H9 (cell line): ENCODE results near the gene TTC33. TPM values are rescaled to one million over a fixed set of nuclear protein-coding genes. Genes with fewer than 3 reads are reported as not detected.

Experiments
- DNase-seq: peaks from one replicate; pipeline ENCODE4 v3.0.0-alpha.2; 2017
- H2AFZ ChIP-seq: one replicate; pipeline ENCODE4 v1.6.1; 2013; ENCODE audit warnings: mild to moderate bottlenecking, low read length, control low read depth, moderate library complexity
- H2AK5ac ChIP-seq: 2 replicates; pipeline ENCODE4 v1.6.1; 2013; ENCODE audit warnings: low read length, control low read depth, mixed read lengths; ENCODE audit not compliant: insufficient read length
- H2BK120ac ChIP-seq: one replicate; pipeline ENCODE4 v1.6.1; 2013; ENCODE audit warnings: low read depth, mild to moderate bottlenecking, low read length, control low read depth, inconsistent platforms; ENCODE audit not compliant: poor library complexity, severe bottlenecking
- H2BK12ac ChIP-seq: 2 replicates; pipeline ENCODE4 v1.6.1; 2013; ENCODE audit warnings: low read length, control low read depth, mixed read lengths, low read depth; ENCODE audit not compliant: insufficient read length
- H2BK15ac ChIP-seq: 2 replicates; pipeline ENCODE4 v1.6.1; 2013; ENCODE audit warnings: low read depth, low read length, control low read depth
- H2BK20ac ChIP-seq: one replicate; pipeline ENCODE4 v1.6.1; 2013; ENCODE audit warnings: low read depth, mild to moderate bottlenecking, low read length, control low read depth, inconsistent platforms; ENCODE audit not compliant: poor library complexity, severe bottlenecking
- H2BK5ac ChIP-seq: 2 replicates; pipeline ENCODE4 v1.6.1; 2013; ENCODE audit warnings: low read length, control low read depth, mixed read lengths; ENCODE audit not compliant: insufficient read length
- H3K14ac ChIP-seq: 2 replicates; pipeline ENCODE4 v1.6.1; 2013; ENCODE audit warnings: low read length, control low read depth; ENCODE audit not compliant: insufficient read depth
- H3K18ac ChIP-seq: 2 replicates; pipeline ENCODE4 v1.6.1; 2013; ENCODE audit warnings: low read depth, mild to moderate bottlenecking, mixed read lengths, low read length, control low read depth; ENCODE audit not compliant: insufficient read length
- H3K23ac ChIP-seq: 2 replicates; pipeline ENCODE4 v1.6.1; 2013; ENCODE audit warnings: low read length, control low read depth, mixed read lengths, low read depth; ENCODE audit not compliant: insufficient read length
- H3K23me2 ChIP-seq: 2 replicates; pipeline ENCODE4 v1.6.1; 2013; ENCODE audit warnings: low read depth, mild to moderate bottlenecking, mixed read lengths, low read length, control low read depth; ENCODE audit not compliant: insufficient read length, poor library complexity, severe bottlenecking
- H3K27ac ChIP-seq: 2 replicates; pipeline ENCODE4 v1.5.1; 2013; ENCODE audit warnings: low read length, control low read depth, mixed read lengths, low read depth; ENCODE audit not compliant: insufficient read length
- H3K27me3 ChIP-seq: 2 replicates; pipeline ENCODE4 v1.6.1; 2013; ENCODE audit warnings: low read length, control low read depth, inconsistent platforms; ENCODE audit not compliant: insufficient read depth
- H3K4ac ChIP-seq: 2 replicates; pipeline ENCODE4 v1.6.1; 2013; ENCODE audit warnings: low read depth, mild to moderate bottlenecking, control low read depth, inconsistent platforms, low read length, moderate library complexity
- H3K4me1 ChIP-seq: 2 replicates; pipeline ENCODE4 v1.6.1; 2013; ENCODE audit warnings: low read length, control low read depth, inconsistent platforms; ENCODE audit not compliant: insufficient read depth
- H3K4me2 ChIP-seq: 2 replicates; pipeline ENCODE4 v1.6.1; 2013; ENCODE audit warnings: low read length, control low read depth, mixed read lengths; ENCODE audit not compliant: insufficient read length, insufficient read depth
- H3K56ac ChIP-seq: 2 replicates; pipeline ENCODE4 v1.6.1; 2013; ENCODE audit warnings: low read depth, mild to moderate bottlenecking, mixed read lengths, low read length, control low read depth; ENCODE audit not compliant: insufficient read length
- H3K79me1 ChIP-seq: 2 replicates; pipeline ENCODE4 v1.6.1; 2013; ENCODE audit warnings: low read depth, mild to moderate bottlenecking, moderate library complexity, low read length, control low read depth, inconsistent platforms; ENCODE audit not compliant: insufficient read depth, poor library complexity, severe bottlenecking
- H3K79me2 ChIP-seq: 2 replicates; pipeline ENCODE4 v1.6.1; 2013; ENCODE audit warnings: low read length, control low read depth, inconsistent platforms; ENCODE audit not compliant: insufficient read depth
- H3K9ac ChIP-seq: 2 replicates; pipeline ENCODE4 v1.6.1; 2013; ENCODE audit warnings: low read length, control low read depth, mixed read lengths; ENCODE audit not compliant: insufficient read length; ENCODE audit errors: extremely low read depth
- H3K9me3 ChIP-seq: one replicate; pipeline ENCODE4 v1.6.1; 2013; ENCODE audit warnings: low read depth, low read length, inconsistent platforms; ENCODE audit not compliant: control insufficient read depth
- H3T11ph ChIP-seq: one replicate; pipeline ENCODE4 v1.6.1; 2013; ENCODE audit warnings: mild to moderate bottlenecking, low read length, control low read depth, inconsistent platforms
- H4K20me1 ChIP-seq: one replicate; pipeline ENCODE4 v1.6.1; 2013; ENCODE audit not compliant: control insufficient read depth, insufficient read length, insufficient read depth
- H4K5ac ChIP-seq: 2 replicates; pipeline ENCODE4 v1.6.1; 2013; ENCODE audit warnings: low read depth, mild to moderate bottlenecking, mixed read lengths, low read length, control low read depth; ENCODE audit not compliant: insufficient read length
- H4K8ac ChIP-seq: replicated peaks from 2 replicates; pipeline ENCODE4 v1.6.1; 2013; ENCODE audit warnings: low read length, control low read depth, mixed read lengths, low read depth; ENCODE audit not compliant: insufficient read length
- H4K91ac ChIP-seq: 2 replicates; pipeline ENCODE4 v1.6.1; 2013; ENCODE audit warnings: low read depth, mild to moderate bottlenecking, moderate library complexity, mixed read lengths, low read length, control low read depth; ENCODE audit not compliant: insufficient read length
- H3K27ac Mint-ChIP-seq, 3 experiments: 2 replicates in 2 of 3; 3 replicates in 1 of 3; pipeline ENCODE4 v1.8.0; 2020 to 2021; ENCODE audit warnings: mixed read lengths in 3 of 3, mild to moderate bottlenecking in 1 of 3, moderate library complexity in 1 of 3
- H3K27me3 Mint-ChIP-seq: 2 replicates; pipeline ENCODE4 v1.8.0; 2021; ENCODE audit warnings: low read depth, mild to moderate bottlenecking, moderate library complexity, mixed read lengths
- H3K36me3 Mint-ChIP-seq, 3 experiments: 2 replicates in 2 of 3; 3 replicates in 1 of 3; pipeline ENCODE4 v1.8.0; 2020 to 2021; ENCODE audit warnings: low read depth in 3 of 3, mixed read lengths in 3 of 3; ENCODE audit not compliant: insufficient read depth in 1 of 3
- H3K4me1 Mint-ChIP-seq, 2 experiments: 2 replicates each; pipeline ENCODE4 v1.8.0; 2020; ENCODE audit warnings: mixed read lengths in 2 of 2
- H3K4me3 Mint-ChIP-seq, 2 experiments: 2 replicates in 1 of 2; 3 replicates in 1 of 2; pipeline ENCODE4 v1.8.0; 2020 to 2021; ENCODE audit warnings: mild to moderate bottlenecking in 2 of 2, mixed read lengths in 2 of 2, moderate library complexity in 1 of 2
- H3K9me3 Mint-ChIP-seq, 2 experiments: 2 replicates in 1 of 2; 3 replicates in 1 of 2; pipeline ENCODE4 v1.8.0; 2020; ENCODE audit warnings: mild to moderate bottlenecking in 2 of 2, mixed read lengths in 2 of 2, moderate library complexity in 1 of 2
- CTCF ChIP-seq: fragments of 200-600 bp; sonication (generic); conservative IDR thresholded peaks from 3 replicates; pipeline ENCODE4 v1.8.0; 2021; ENCODE audit warnings: antibody characterized with exemption, mild to moderate bottlenecking
- WGBS: extraction: QIAGEN DNeasy Blood & Tissue Kit; methylation state at CpG from one replicate; pipeline ENCODE4 v1.1.7; 2013; ENCODE audit warnings: missing lambda C conversion rate, low lambda C conversion rate, mixed read lengths; ENCODE audit not compliant: insufficient read length; ENCODE audit errors: extremely low coverage; 5-methylcytosine and 5-hydroxymethylcytosine counted together
- total RNA-seq: library from RNA; stranded (reverse); gene quantifications from 2 replicates; pipeline ENCODE4 v1.2.1, GENCODE V29; 2021

The TTC33 gene
- total RNA-seq, 1 experiment from 2014 or later, result 7.3 TPM

GRCh38 chr5:40557501-40557900 is 198.3 kb downstream of the TTC33 start:
- H3K23me2 ChIP-seq, result no peaks in the 10 kb centered on the region
- H3K79me2 ChIP-seq, result no peaks in the 10 kb centered on the region
- no peak overlapping the region for H2BK15ac ChIP-seq
- no peak overlapping the region for H3K4me3 Mint-ChIP-seq
- no peaks in the 10 kb centered on the region for H3K79me1 ChIP-seq
- H3T11ph ChIP-seq, result no peak overlapping the region
- no peak overlapping the region for H2BK120ac ChIP-seq
- no peak for TF ChIP-seq CTCF
- no peak overlapping the region for H3K23ac ChIP-seq
- H2AFZ ChIP-seq, result no peak overlapping the region
- no peak overlapping the region for H3K4me2 ChIP-seq
- no peak overlapping the region for H2BK12ac ChIP-seq
- no peak overlapping the region for H3K27ac ChIP-seq
- no peak overlapping the region for H2BK5ac ChIP-seq
- H3K9me3 ChIP-seq, result no peaks in the 10 kb centered on the region
- H3K9me3 Mint-ChIP-seq, result peaks cover 0 to 2% of the 10 kb centered on the region in 2 experiments; a peak in 1 of 5 replicates
- no peak overlapping the region for H2AK5ac ChIP-seq
- WGBS, result no CpG with 5 or more reads among the region's 1 CpG
- H4K20me1 ChIP-seq, result no peaks in the 10 kb centered on the region
- H3K56ac ChIP-seq, result no peak overlapping the region
- no peak overlapping the region for H2BK20ac ChIP-seq
- H3K27me3 Mint-ChIP-seq, result peaks cover 2% of the 10 kb centered on the region; the same call in 1 of the 2 replicates
- H4K5ac ChIP-seq, result no peak overlapping the region
- no peaks in the 10 kb centered on the region for H3K27me3 ChIP-seq
- no peak for DNase-seq
- H3K27ac Mint-ChIP-seq, result no peak overlapping the region
- H3K36me3 Mint-ChIP-seq, result no peaks in the 10 kb centered on the region
- no peak overlapping the region for H3K14ac ChIP-seq
- H3K4ac ChIP-seq, result no peak overlapping the region
- no peak overlapping the region for H3K18ac ChIP-seq
- H4K91ac ChIP-seq, result no peak overlapping the region
- no peak overlapping the region for H4K8ac ChIP-seq
- peaks cover 9% of the 10 kb centered on the region in 2 experiments for H3K4me1 Mint-ChIP-seq
- no peak overlapping the region for H3K9ac ChIP-seq
- no peaks in the 10 kb centered on the region for H3K4me1 ChIP-seq
